ENCODE data around the gene ANKRD34B. TPM values are rescaled to one million over a fixed set of nuclear protein-coding genes. Genes with fewer than 3 reads are reported as not detected.
"Not testable (repeated sequence)": the region's sequence is repeated elsewhere in the genome, so short reads cannot be mapped to it uniquely, and the experiment has no call there.

The ANKRD34B gene
- 1 to 10 TPM in 1 of 3 donors, under 1 TPM in 1, not detected in 1; 0.06 to 1.5 TPM for polyA plus RNA-seq

DNA sequence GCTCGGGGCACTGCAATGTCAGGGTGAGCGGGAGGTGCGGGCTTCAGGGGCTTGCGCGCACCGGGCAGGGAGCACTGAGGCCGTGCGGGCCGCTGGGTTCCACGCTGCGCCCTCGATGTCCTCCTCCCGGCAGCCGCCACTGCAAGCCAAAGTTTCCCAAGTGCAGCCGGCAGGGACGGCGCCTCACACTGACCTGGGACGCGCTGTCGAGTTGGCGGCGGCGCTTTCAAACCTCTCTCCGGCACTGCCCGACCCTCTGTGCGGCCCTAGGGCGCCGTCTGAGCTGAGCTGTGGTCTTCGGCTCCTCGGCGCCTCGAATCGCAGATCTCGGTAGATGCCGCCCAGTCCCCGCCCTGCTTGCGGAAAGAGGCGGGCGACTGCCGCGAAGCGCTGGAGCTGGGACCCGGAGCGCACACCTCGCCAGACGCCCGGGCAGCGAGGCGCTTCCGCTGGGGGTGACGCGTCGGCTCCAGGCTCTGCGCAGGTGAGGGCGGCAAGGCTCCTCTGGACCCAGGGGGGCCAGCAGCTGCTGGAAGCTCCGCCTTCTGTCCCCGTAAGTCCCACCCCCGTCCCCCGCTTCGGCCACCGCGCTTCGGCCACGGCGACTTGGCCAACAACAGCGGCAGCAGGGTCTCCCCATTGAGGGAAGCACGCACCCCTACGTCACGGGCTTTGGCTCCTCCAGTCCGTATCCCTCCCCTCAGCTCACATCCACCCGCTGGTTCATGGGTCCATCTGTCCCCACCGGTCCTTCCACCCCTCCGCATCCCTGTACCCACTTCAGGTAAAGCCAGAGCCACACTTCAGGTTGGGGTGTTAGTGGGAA is at the start of gene ANKRD34B:
TSS of gene ANKRD34B (minus strand) at position 320 of the 826 bp plus-strand sequence. CDS start 10,261 bp downstream, outside the sequence.
- 2 to 3% (median 2%) methylated on average over 60 to 73 of the region's 73 CpGs for WGBS, 3 donors

DNA sequence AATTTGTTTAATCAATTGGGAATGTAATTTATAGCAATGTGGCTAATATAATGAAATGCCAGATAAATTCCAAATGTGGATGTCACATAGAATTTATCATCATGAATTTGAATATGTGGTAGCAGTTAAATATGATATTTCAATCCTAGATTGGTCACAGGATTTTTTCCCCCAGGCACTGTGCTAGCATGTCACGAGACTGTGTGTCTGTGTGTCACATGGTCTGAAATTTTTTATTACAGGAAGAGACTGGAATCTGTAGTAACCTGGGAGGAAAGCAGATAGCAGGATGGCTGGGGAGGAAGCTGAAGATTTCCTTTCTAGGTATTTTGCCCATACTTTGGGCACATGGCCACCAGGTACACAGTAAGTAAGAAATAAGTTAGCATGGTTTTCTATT is 49.0 kb upstream of the ANKRD34B start:
- H3K27ac ChIP-seq (ENCODE audit: low read depth, low read length), result no peak overlapping the region
- WGBS, 3 donors, result 63 to 86% (median 73%) methylated on average over 1 of the region's 1 CpG

More for the DNA sequence above, at the start of gene ANKRD34B:
- no peak within 1 kb of the TSS for H3K27ac ChIP-seq (ENCODE audit: low read depth, low read length)

DNA sequence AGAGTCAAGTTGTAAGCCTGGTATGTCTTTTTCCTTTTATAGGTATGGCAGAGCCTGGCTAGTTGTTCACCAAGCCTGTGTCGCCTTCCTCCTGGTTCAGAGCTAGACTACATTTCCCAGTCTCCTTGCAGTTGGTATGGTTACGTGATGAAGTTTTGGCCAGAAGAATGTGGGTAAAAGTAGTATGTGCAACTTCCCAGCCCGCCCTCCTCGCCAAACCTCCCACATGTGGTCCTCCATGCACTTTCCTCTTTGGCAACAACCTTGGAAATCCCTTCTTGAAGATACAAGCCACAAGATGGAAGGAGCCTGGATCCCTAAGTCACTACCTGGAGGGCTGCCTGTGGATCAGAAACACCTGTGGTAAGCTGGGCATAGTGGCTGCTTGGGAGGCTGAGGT is 48.4 kb upstream of the ANKRD34B start:
- H3K27ac ChIP-seq (ENCODE audit: low read depth, low read length), result no peak overlapping the region
- WGBS, 3 donors, result 78 to 97% (median 82%) methylated on average over 4 of the region's 4 CpGs

DNA sequence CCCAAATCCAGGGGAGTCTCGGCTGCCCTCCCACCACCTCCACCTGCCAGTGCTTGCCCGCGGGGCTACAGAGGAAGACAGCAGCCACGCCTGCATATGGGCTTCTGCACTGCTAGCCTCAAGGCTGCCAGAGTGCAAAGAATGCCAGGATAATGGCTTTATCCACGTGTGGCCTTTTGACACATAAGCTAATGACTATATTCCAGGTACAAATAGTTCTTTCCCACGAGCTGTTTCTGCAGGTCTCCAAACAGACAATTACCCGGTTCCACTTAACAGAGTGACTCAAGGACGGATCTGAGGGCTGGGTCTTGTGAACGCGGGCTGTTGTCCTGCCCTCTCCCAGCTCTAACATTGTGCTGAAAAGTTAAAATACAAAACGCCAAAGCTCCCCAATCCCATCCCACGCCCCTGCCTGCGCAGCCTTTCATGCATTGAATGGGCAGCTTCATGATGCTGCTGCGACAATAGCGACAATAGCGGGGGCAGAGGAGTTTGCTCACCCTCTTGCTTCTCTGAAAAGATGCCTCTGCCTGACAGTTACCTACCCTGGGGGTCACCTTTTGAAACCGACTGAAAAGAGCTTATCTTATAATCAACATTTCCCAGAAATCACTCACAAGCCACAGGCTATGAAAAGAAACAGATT is 45.3 kb upstream of the ANKRD34B start:
- WGBS, 3 donors, result 58 to 84% (median 82%) methylated on average over 17 of the region's 17 CpGs
- H3K27ac ChIP-seq (ENCODE audit: low read depth, low read length), result no peak overlapping the region

DNA sequence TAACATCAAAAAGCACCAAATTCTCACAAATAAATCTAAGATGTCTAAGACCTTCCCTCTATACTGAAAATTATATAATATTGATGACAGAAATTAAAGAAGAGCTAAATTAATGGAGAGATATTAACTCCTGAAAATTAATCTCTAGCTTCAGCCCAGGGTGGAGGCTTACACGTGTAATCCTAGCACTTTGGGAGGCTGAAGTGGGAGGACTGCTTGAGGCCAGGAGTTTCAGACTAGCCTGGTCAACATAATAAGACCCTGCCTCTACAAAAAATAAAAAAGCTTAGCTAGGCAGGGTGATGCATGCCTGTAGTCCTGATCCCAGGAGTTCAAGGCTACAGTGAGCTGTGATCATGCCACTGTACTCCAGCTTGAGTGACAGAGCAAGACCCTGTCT is 39.6 kb upstream of the ANKRD34B start:
- H3K27ac ChIP-seq (ENCODE audit: low read depth, low read length), result no peak overlapping the region
- WGBS, 3 donors, result 74 to 85% (median 79%) methylated on average over 1 of the region's 1 CpG

DNA sequence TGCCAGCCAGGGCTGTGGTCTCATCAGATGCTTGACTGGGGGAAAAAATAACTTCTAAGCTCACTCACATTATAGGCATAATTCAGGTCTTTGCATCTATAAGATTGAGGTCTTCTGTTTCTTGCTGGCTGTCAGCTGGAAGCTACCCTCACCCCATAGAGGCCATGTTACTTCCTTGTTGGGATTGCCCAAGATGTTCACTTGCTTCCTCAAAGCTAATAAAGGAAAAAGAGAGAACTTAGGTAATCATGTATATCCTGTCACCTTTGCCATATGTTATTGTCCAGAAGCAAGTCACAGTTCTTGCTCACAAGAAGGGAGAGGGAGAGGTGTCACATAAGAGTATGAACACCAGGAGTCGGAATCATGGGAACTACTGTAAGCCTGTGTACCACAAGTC is 38.7 kb upstream of the ANKRD34B start:
- 63 to 94% (median 68%) methylated on average over 1 of the region's 1 CpG for WGBS, 3 donors

DNA sequence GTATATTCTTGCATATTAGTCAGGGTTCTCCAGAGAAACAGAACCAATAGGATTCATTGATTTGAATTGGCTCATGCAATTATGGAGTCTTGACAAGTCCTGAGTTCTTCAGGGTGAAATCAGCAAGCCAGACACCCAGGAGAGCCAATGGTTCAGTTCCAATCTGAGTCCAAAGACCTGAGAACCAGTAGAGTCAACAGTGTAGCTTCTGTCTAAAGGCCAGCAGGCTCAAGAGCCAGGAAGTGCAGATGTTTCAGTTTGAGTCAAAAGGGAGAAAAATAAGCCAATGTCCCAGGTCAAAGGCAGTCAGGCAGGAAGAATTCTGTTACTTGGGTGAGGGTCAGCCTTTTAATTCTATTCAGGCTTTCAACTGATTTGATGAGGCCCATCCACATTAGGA is 37.8 kb upstream of the ANKRD34B start:
- H3K27ac ChIP-seq (ENCODE audit: low read depth, low read length), result no peak overlapping the region

More for the DNA sequence above, 38.7 kb upstream of the ANKRD34B start:
- H3K27ac ChIP-seq (ENCODE audit: low read depth, low read length), result no peak overlapping the region

DNA sequence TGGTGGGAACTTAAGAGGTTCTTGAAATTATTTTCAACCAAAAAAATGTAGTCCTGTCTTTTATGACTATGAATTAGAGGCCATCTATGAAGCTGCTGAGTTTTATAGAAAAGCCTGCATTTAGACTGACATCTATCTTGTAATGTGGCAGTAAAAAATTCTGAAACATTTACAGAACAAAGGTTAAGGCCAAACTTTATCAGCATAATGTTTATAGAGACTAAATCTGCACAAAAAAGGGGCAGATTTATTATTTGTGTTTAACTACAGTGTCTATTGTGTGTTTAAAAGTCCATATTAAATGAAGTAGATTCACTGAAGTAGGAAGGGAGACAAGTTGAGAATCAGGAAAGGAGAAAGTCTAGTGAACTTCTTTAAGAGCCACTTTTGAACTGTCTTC is 37.3 kb upstream of the ANKRD34B start:
- no peak overlapping the region for H3K27ac ChIP-seq (ENCODE audit: low read depth, low read length)

DNA sequence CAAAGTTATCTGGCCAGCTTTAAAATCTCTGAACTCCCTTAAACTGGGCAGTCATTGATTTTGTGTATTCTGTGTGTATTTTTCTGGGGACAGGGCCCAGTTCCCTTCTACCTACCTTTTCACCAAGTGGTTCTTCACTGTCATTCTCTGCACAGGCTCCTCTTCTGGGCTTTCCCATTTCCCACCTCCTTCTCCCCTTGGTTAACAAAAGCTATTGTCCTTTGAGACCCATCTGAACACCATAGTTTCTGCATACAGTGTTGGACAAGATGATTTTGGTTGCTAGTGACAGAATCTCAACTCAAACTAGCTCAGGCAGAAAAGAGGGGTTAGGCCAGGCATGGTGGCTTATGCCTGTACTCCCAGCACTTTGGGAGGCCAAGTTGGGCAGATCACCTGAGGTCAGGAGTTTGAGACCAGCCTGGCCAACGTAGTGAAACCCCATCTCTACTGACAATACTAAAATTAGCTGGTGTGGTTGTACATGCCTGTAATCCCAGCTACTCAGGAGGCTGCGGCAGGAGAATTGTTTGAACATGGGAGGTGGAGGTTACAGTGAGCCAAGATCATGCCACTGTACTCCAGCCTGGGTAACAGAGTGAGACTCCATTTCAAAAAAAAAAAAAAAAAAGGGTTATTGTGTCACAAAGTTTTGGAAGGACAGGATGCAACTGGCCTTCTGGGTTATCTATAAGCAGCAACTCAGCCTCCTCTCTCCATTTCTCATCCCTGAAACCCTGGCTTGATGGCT is 31.0 kb upstream of the ANKRD34B start:
- WGBS, 3 donors, result 90 to 94% (median 92%) methylated on average over 2 of the region's 2 CpGs
- no peak overlapping the region for H3K27ac ChIP-seq (ENCODE audit: low read depth, low read length)

DNA sequence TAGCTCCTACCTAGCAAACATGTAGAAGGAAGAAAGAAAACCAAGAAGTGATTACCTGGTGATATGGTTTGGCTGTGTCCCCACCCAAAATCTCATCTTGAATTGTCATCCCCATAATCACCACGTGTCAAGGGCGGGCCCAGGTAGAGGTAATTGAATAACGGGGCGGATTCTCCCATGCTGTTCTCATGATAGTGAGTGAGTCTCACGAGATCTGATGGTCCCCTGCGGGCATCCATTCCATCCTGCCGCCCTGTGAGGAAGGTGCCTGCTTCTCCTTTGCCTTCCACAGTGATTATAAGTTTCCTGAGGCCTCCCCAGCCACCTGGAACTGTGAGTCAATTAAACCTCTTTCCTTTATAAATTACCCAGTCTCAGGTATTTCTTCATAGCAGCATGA is 27.4 kb upstream of the ANKRD34B start:
- no peak overlapping the region for H3K27ac ChIP-seq (ENCODE audit: low read depth, low read length)
- 60 to 77% (median 74%) methylated on average over 6 to 7 of the region's 7 CpGs for WGBS, 3 donors

DNA sequence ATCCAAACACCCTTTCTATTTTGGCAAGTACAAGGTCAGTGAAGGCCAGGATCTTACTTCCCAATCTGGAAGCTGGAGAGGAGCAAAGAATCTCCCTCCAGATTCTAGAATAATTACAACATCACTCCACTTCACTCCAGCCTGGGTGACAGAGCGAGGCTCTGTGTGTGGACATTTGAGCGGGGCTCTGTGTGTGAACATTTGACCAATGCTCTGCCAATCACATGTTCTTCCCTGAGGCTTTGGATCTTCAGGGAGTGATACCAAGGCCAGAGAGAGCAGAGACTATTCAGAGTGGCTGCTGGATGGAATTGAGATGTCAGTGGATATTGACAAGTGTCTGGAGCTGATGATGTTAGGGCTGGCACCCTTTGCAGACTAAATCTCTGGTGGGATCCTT is 24.7 kb upstream of the ANKRD34B start:
- no peak overlapping the region for H3K27ac ChIP-seq (ENCODE audit: low read depth, low read length)
- WGBS, 3 donors, result 74 to 86% (median 76%) methylated on average over 2 of the region's 2 CpGs

DNA sequence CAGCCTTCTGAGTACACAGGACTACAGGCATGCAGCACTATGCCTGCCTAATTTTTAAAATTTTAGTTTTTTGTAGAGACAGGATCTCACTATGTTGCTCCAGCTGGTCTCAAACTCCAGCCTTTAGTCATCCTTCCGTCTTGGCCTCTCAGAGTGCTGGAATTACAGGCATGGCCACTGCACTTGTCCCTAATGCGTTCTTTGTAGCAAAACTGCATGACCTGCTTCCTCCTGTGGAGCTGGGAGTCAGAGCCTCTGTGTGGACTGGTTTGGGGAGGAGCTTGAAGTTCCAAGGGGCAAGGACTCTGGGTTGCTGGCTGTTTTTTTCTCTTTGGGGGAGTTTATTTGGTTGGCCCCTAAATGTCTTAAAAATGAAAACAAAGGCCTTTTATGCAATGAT is 22.7 kb upstream of the ANKRD34B start:
- WGBS, 3 donors, result 73 to 90% (median 88%) methylated on average over 2 of the region's 2 CpGs
- H3K27ac ChIP-seq (ENCODE audit: low read depth, low read length), result no peak overlapping the region

DNA sequence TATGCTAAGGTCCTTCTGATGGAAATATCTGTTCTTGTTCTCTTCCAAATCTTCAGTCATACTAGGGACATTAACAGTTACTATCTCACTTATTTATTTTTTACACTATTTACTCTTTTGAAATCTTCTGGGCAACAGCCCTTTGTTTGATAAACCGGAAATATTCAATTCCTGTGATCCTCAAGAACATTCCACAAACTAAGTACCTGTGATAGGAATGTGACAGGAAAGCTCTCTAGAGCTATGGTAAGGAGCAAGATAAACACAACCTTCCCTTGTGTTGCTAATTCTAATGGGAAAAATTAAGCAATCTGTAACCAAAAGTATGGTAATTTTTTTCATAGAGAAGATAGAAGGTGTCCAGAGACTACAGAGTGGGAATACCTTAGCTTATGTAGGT is 22.0 kb upstream of the ANKRD34B start:
- 16 to 74% (median 68%) methylated on average over 1 of the region's 1 CpG for WGBS, 3 donors

DNA sequence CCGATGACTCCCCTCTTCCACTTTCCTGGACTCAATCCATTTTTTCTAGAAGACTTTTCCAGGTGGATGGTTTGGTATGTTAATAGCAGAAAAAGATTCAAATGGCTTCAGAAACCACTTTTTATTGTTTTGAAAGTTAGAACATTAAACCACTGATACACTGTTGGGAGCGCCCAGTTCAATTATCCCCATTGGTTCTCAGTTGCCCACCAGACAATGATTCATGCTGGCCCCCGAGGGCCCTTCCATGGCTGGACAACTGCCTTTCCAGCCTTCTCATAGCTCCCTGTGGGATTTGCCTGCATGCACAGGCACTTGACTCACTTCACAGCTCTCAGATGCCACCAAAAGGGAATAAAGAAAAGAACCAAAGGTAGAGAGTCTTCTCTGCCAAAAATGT is 21.3 kb upstream of the ANKRD34B start:
- 82 to 94% (median 94%) methylated on average over 3 of the region's 3 CpGs for WGBS, 3 donors
- H3K27ac ChIP-seq (ENCODE audit: low read depth, low read length), result no peak overlapping the region

More for the DNA sequence above, 22.0 kb upstream of the ANKRD34B start:
- H3K27ac ChIP-seq (ENCODE audit: low read depth, low read length), result no peak overlapping the region

DNA sequence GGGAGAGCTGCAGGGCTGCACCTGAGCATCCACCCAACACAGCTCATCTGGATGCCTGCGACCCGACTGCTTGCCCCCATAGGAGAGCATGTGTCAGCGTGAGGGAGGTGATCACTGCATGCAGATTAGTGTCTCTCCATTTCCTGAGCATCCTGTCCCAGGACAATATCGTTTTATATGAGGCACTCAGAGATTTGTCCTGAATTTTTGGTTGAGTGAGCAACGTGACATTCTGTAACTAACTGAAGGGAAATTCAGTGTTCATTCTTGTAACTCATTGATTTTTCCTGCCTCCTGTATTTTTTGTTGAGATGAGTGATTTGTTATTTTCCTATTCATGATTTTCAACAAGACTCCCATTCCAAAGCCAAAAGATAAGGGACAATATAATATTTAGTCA is 20.7 kb upstream of the ANKRD34B start:
- H3K27ac ChIP-seq (ENCODE audit: low read depth, low read length), result no peak overlapping the region
- 80 to 90% (median 81%) methylated on average over 5 of the region's 5 CpGs for WGBS, 3 donors

DNA sequence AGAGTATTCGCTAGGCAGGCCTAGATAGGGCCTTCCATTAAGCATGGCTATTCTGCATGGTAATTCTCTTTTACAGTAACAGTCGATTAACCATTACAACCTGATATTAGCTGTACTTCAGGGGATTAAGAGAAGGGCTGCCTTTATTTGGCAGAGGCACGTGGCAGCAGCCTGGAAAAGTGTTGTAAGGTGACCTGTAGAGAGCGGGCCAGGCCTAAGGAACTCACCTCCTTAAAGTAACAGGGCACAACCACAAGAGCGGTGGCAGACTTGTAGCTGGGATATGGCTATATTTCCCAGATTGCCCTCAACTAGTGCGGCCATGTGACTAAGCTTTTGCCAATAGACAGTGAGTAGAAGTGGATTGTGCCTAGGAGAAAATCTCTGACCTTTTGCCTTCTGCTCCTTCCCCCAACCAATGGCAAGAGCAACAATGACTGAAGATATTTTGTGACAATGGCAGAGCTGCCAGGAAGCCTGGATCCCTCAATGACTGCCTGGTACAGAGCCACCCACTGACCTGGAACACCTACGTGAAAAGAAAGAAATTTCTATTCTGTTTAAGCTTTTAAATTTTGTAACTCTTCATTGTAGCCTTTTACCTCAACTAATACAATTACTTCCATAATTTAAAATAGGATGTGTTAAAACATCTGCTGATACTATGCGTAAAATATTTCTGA is 18.9 kb upstream of the ANKRD34B start:
- H3K27ac ChIP-seq (ENCODE audit: low read depth, low read length), result no peak overlapping the region
- WGBS, 3 donors, result 84 to 90% (median 86%) methylated on average over 8 of the region's 8 CpGs

DNA sequence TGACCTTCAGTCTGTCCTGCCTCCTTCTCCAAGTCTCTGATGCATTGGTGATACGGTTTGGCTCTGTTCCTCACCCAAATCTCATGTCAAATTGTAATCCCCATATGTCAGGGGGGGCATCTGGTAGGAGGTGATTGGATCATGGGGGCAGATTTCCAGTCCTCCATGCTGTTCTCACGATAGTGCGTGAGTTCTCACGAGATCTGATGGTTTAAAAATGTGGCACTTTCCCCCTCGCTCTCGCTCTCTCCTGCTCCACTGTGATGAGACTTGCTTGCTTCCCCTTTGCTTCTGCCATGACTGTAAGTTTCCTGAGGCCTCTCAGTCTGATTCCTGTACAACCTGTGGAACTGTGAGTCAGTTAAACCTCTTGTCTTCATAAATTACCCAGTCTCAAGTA is 14.7 kb upstream of the ANKRD34B start:
- WGBS, 3 donors, result 78 to 94% (median 92%) methylated on average over 6 of the region's 6 CpGs
- no peak overlapping the region for H3K27ac ChIP-seq (ENCODE audit: low read depth, low read length)

DNA sequence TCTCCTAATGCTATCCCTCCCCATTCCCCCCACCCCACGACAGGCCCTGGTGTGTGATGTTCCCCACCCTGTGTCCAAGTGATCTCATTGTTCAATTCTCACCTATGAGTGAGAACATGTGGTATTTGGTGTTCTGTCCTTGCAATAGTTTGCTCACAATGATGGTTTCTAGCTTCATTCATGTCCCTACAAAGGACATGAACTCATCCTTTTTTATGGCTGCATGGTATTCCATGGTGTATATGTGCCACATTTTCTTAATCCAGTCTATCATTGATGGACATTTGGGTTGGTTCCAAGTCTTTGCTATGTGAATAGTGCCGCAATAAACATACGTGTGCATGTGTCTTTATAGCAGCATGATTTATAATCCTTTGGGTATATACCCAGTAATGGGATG is 10.2 kb upstream of the ANKRD34B start:
- H3K27ac ChIP-seq (ENCODE audit: low read depth, low read length), result not testable (repeated sequence)
- 56 to 95% (median 93%) methylated on average over 1 to 2 of the region's 3 CpGs for WGBS, 3 donors

DNA sequence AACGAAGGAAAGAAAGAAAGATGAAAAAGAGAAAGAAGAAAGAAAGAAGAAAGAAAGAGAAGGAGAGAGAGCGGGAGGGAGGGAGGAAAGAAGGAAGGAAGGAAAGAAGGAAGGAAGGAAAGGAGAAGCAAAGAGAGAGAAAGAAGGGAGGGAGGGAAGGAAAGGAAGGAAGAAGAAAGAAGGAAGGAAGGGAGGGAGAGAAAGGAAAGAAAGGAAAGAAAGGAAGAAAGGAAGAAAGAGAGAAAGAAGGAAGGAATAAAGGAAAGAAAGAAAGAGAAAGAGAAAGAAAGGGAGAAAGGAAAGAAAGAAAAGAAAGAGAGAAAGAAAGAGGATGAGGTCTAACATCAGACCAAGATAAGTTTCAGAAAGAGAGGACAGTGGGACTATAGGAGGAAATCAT is 9.0 kb upstream of the ANKRD34B start:
- 92 to 93% (median 92%) methylated on average over 2 of the region's 2 CpGs for WGBS, 3 donors
- no peak overlapping the region for H3K27ac ChIP-seq (ENCODE audit: low read depth, low read length)
